ENCODE data around the gene PHF21B. TPM values are rescaled to one million over a fixed set of nuclear protein-coding genes. Genes with fewer than 3 reads are reported as not detected.
"Not testable (repeated sequence)": the region's sequence is repeated elsewhere in the genome, so short reads cannot be mapped to it uniquely, and the experiment has no call there.

Gene PHF21B
- total RNA-seq, 1 donor from 2014 or later = not detected

GRCh38 chr22:44926491-44927415 lies 83.1 kb downstream of the PHF21B start:
- ChIA-PET CTCF (no interaction called here), POLR2A (no interaction called here)
- peaks cover 6% of the 10 kb centered on the region for H3K9me3 Mint-ChIP-seq
- no peak for ATAC-seq (ENCODE audit: low read depth)
- DNase-seq = no peak
- no peaks in the 10 kb centered on the region for H3K4me1 Mint-ChIP-seq
- H3K4me3 Mint-ChIP-seq = no peak overlapping the region
- no peaks in the 10 kb centered on the region for H3K36me3 Mint-ChIP-seq (ENCODE audit: low read depth)
- H3K27me3 Mint-ChIP-seq = peaks cover 4% of the 10 kb centered on the region
- H3K27ac Mint-ChIP-seq = no peak overlapping the region
- intact Hi-C loops (cut with micrococcal nuclease) = no loop called here
- TF ChIP-seq CTCF (IDR thresholded peaks at IDR 0.05) = no peak

- no peak overlapping the region for H3K27ac Mint-ChIP-seq
- H3K27me3 Mint-ChIP-seq = peaks cover 4% of the 10 kb centered on the region
- ChIA-PET POLR2A (no interaction called here), CTCF (no interaction called here)
- no peak for TF ChIP-seq CTCF (IDR thresholded peaks at IDR 0.05)
- no peak for DNase-seq
- intact Hi-C loops (cut with micrococcal nuclease) = no loop called here
- H3K4me1 Mint-ChIP-seq = no peaks in the 10 kb centered on the region
- H3K4me3 Mint-ChIP-seq = no peak overlapping the region
- ATAC-seq (ENCODE audit: low read depth) = no peak
- H3K9me3 Mint-ChIP-seq = peaks cover 6% of the 10 kb centered on the region
- no peaks in the 10 kb centered on the region for H3K36me3 Mint-ChIP-seq (ENCODE audit: low read depth)
Measured at GRCh38 chr22:44926124-44926475, 83.7 kb downstream of the PHF21B start.

- CTCF ChIA-PET = no interaction called here
- POLR2A ChIA-PET = no interaction called here
- intact Hi-C loops (cut with micrococcal nuclease) = no loop called here
- no peak for TF ChIP-seq CTCF (IDR thresholded peaks at IDR 0.05)
- no peak for ATAC-seq (ENCODE audit: low read depth)
- no peaks in the 10 kb centered on the region for H3K4me1 Mint-ChIP-seq
- no peak for DNase-seq
- H3K4me3 Mint-ChIP-seq = no peak overlapping the region
- H3K36me3 Mint-ChIP-seq (ENCODE audit: low read depth) = no peaks in the 10 kb centered on the region
- H3K27me3 Mint-ChIP-seq = peaks cover 4% of the 10 kb centered on the region
- no peak overlapping the region for H3K27ac Mint-ChIP-seq
- peaks cover 6% of the 10 kb centered on the region for H3K9me3 Mint-ChIP-seq
Measured at GRCh38 chr22:44925465-44926123, 84.2 kb downstream of the PHF21B start.

- ChIA-PET CTCF (no interaction called here), POLR2A (no interaction called here)
- Mint-ChIP-seq H3K36me3 (ENCODE audit: low read depth) (no peaks in the 10 kb centered on the region), H3K27ac (no peak overlapping the region), H3K9me3 (peaks cover 6% of the 10 kb centered on the region), H3K4me1 (no peaks in the 10 kb centered on the region), H3K4me3 (no peak overlapping the region), H3K27me3 (peaks cover 4% of the 10 kb centered on the region)
- no peak for ATAC-seq (ENCODE audit: low read depth)
- no peak for DNase-seq
- no peak for TF ChIP-seq CTCF (IDR thresholded peaks at IDR 0.05)
- intact Hi-C loops (cut with micrococcal nuclease) = no loop called here
Measured at GRCh38 chr22:44924710-44925109, 85.1 kb downstream of the PHF21B start.

GRCh38 chr22:44924098-44924497 lies 85.7 kb downstream of the PHF21B start:
- no peak overlapping the region for H3K4me3 Mint-ChIP-seq
- POLR2A ChIA-PET = no interaction called here
- intact Hi-C loops (cut with micrococcal nuclease) = no loop called here
- no peaks in the 10 kb centered on the region for H3K36me3 Mint-ChIP-seq (ENCODE audit: low read depth)
- peaks cover 4% of the 10 kb centered on the region for H3K27me3 Mint-ChIP-seq
- peaks cover 6% of the 10 kb centered on the region for H3K9me3 Mint-ChIP-seq
- no peak for DNase-seq
- CTCF ChIA-PET = no interaction called here
- no peak for TF ChIP-seq CTCF (IDR thresholded peaks at IDR 0.05)
- ATAC-seq (ENCODE audit: low read depth) = no peak
- H3K4me1 Mint-ChIP-seq = no peaks in the 10 kb centered on the region
- H3K27ac Mint-ChIP-seq = no peak overlapping the region

- DNase-seq; intact Hi-C loops (cut with micrococcal nuclease); H3K27ac Mint-ChIP-seq; CTCF ChIA-PET; H3K36me3 Mint-ChIP-seq (ENCODE audit: low read depth); ATAC-seq (ENCODE audit: low read depth); H3K27me3 Mint-ChIP-seq; POLR2A ChIA-PET; H3K4me3 Mint-ChIP-seq; H3K9me3 Mint-ChIP-seq; H3K4me1 Mint-ChIP-seq: not testable (repeated sequence)
Measured at GRCh38 chr22:44921766-44922165, 88.0 kb downstream of the PHF21B start.
